ENCODE data around the gene CFAP221.

The CFAP221 gene

GRCh38 chr2:119702918-119703401, 158.7 kb downstream of the CFAP221 start:
- peak; percentile 91 for TF ChIP-seq CTCF (IDR thresholded peaks at IDR 0.05)

GRCh38 chr2:119703526-119703925, 159.3 kb downstream of the CFAP221 start:
- no peak for TF ChIP-seq CTCF (IDR thresholded peaks at IDR 0.05)

- no peak for TF ChIP-seq CTCF (IDR thresholded peaks at IDR 0.05)
Measured at GRCh38 chr2:119704670-119705120, 160.4 kb downstream of the CFAP221 start.

- TF ChIP-seq CTCF (IDR thresholded peaks at IDR 0.05), result no peak
Measured at GRCh38 chr2:119706221-119706620, 162.0 kb downstream of the CFAP221 start.
